Omental fat pad (tissue), 4 donors: ENCODE measurements around the gene KIRREL3. TPM values are rescaled to one million over a fixed set of nuclear protein-coding genes. Genes with fewer than 3 reads are reported as not detected.

ENCODE experiments used
- ATAC-seq: fragments of 150-250 bp; one replicate; pipeline ENCODE4 v1.9.1; 2016; ENCODE audit warnings: mild to moderate bottlenecking, moderate library complexity; ENCODE audit not compliant: low FRiP score
- DNase-seq: peaks from one replicate; pipeline ENCODE4 v3.0.0-alpha.2; 2019; ENCODE audit warnings: low spot score
- CTCF ChIP-seq, 3 donors: fragments of 450-650 bp; IDR thresholded peaks; one replicate each; pipeline ENCODE4 v1.5.1; 2016 to 2017; ENCODE audit warnings: antibody characterized with exemption in 3 of 3, mild to moderate bottlenecking in 3 of 3, moderate library complexity in 2 of 3
- total RNA-seq, 4 donors: library from RNA; depleted of rRNA; stranded (reverse); fragments of >200 nt; gene quantifications; one replicate each; pipeline ENCODE4 v1.1.0, GENCODE V29; 2016

Gene KIRREL3
- total RNA-seq, 4 donors from 2014 or later = 0.09 to 0.60 TPM; not detected in 2

GRCh38 chr11:126978911-126979310, 21.7 kb downstream of the KIRREL3 start:
- no peak for DNase-seq
- no peak for ATAC-seq
- TF ChIP-seq CTCF (IDR thresholded peaks at IDR 0.05) = no peak

DNA sequence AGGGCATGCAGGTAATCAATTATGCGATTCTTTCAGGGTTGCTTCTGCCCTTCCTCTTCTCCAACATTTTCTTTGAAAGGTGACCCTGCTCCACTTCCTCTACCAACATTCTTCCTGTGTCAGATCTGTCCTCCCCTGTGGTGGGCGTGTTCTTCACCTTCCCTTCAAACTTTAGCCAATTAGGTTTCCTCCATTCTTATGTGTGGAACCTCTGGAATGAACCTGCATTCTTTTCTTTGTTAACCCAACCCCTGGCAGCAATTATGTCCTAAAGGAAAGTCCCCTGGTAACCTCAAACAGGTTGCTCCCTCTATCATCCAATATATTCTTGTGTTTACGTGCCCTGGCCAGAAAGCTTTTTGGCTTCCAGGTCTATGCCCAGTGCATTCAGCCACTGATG, 22.4 kb downstream of the KIRREL3 start:
- no peak for TF ChIP-seq CTCF (IDR thresholded peaks at IDR 0.05)
- DNase-seq (no peak), ATAC-seq (no peak)

DNA sequence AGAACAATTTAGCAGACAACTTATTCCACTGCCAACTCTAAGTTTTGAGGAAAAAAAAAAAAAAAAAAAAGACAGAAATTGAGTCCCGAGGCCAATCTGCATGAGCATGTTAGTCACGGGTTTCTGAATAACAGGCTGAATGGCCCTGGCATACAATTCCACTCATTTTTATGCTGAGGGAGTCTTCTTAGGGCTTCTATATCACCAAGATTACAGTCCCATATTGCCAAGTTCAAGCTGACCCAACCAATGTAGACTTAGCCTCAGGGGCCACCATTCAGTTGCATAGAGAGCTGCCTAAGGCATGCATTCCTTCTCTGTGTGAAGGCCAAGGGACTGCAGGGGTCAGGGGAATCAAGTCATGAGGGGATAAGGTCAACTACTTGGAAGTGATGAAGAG, 27.5 kb downstream of the KIRREL3 start:
- ATAC-seq (no peak), DNase-seq (no peak)
- TF ChIP-seq CTCF (IDR thresholded peaks at IDR 0.05) = no peak

DNA sequence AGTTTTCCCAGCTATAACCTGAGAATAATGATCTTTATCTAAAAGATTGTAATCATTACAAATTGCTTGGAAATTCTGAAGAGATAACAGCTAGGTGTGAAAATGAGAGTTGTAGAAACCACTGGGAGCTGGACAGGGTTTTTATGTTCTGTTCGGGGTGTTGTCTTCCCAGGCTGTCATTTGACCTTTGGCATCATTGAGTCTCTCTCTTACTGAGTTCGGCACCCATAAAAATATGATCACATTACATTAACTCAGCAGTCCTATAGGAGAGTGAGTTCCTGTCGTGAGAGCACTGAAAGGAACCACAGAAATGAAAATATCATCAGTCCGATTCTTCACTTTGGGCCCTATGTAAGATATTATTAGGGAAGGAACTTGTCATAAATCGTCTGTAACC, 29.3 kb downstream of the KIRREL3 start:
- DNase-seq (no peak), ATAC-seq (no peak)
- no peak for TF ChIP-seq CTCF (IDR thresholded peaks at IDR 0.05)

GRCh38 chr11:126969865-126970479, 30.6 kb downstream of the KIRREL3 start:
- TF ChIP-seq CTCF (IDR thresholded peaks at IDR 0.05) = no peak
- DNase-seq (no peak), ATAC-seq (no peak)

GRCh38 chr11:126968915-126969314, 31.7 kb downstream of the KIRREL3 start:
- ATAC-seq (no peak), DNase-seq (no peak)
- no peak for TF ChIP-seq CTCF (IDR thresholded peaks at IDR 0.05)

DNA sequence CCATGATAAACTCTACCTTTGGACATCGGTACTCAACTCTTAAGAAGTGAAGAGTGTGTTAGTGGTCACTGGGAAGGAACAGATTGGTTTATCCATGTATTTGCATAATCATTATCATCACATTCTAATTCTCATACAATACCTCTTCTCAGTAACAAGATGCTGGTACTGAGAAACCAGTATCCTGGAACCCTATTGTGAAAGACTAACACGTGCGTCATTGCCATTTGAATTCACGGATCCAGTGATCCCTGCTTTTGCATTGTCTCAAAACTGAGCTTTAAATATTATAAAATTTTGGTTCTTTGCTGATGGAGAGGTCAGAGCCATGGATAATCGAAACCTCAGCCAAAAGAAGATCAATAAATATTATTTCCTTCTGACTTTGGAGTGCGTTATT, 35.2 kb downstream of the KIRREL3 start:
- no peak for TF ChIP-seq CTCF (IDR thresholded peaks at IDR 0.05)
- no peak for ATAC-seq
- DNase-seq = no peak
